Measurements from ENCODE around the gene ADAM12.
"Not testable (repeated sequence)": the region's sequence is repeated elsewhere in the genome, so short reads cannot be mapped to it uniquely, and the experiment has no call there.

ADAM12 gene

GRCh38 chr10:126059076-126059826 is 329.0 kb downstream of the ADAM12 start:
- H3K4me3 ChIP-seq (ENCODE audit: low read depth, low read length), result no peak overlapping the region
- peak; percentile 55 for DNase-seq (ENCODE audit: low read depth)

- no peak for DNase-seq (ENCODE audit: low read depth)
These were observed 329.8 kb downstream of the ADAM12 start for GRCh38 chr10:126058507-126058906.

GRCh38 chr10:126058104-126058503 is 330.2 kb downstream of the ADAM12 start:
- no peak for DNase-seq (ENCODE audit: low read depth)
- no peak overlapping the region for H3K4me3 ChIP-seq (ENCODE audit: low read depth, low read length)

More at GRCh38 chr10:126058507-126058906, 329.8 kb downstream of the ADAM12 start:
- no peak overlapping the region for H3K4me3 ChIP-seq (ENCODE audit: low read depth, low read length)

GRCh38 chr10:126057494-126057893 is 330.8 kb downstream of the ADAM12 start:
- no peak overlapping the region for H3K4me3 ChIP-seq (ENCODE audit: low read depth, low read length)
- DNase-seq (ENCODE audit: low read depth), result no peak

- no peak overlapping the region for H3K4me3 ChIP-seq (ENCODE audit: low read depth, low read length)
- no peak for DNase-seq (ENCODE audit: low read depth)
These were observed 334.1 kb downstream of the ADAM12 start for GRCh38 chr10:126054191-126054590.

GRCh38 chr10:126052171-126052570 is 336.1 kb downstream of the ADAM12 start:
- DNase-seq (ENCODE audit: low read depth), result no peak
- H3K4me3 ChIP-seq (ENCODE audit: low read depth, low read length), result no peak overlapping the region

- H3K4me3 ChIP-seq (ENCODE audit: low read depth, low read length), result no peak overlapping the region
- DNase-seq (ENCODE audit: low read depth), result peak; percentile 56
These were observed 338.2 kb downstream of the ADAM12 start for GRCh38 chr10:126049759-126050700.

GRCh38 chr10:126047749-126048148 is 340.5 kb downstream of the ADAM12 start:
- not testable (repeated sequence) for H3K4me3 ChIP-seq (ENCODE audit: low read depth, low read length); DNase-seq (ENCODE audit: low read depth)

- DNase-seq (ENCODE audit: low read depth), result no peak
- H3K4me3 ChIP-seq (ENCODE audit: low read depth, low read length), result no peak overlapping the region
These were observed 341.4 kb downstream of the ADAM12 start for GRCh38 chr10:126046831-126047230.

- no peak overlapping the region for H3K4me3 ChIP-seq (ENCODE audit: low read depth, low read length)
- DNase-seq (ENCODE audit: low read depth), result no peak
These were observed 342.4 kb downstream of the ADAM12 start for GRCh38 chr10:126045861-126046260.

- DNase-seq (ENCODE audit: low read depth), result no peak
These were observed 344.9 kb downstream of the ADAM12 start for GRCh38 chr10:126043389-126043788.

GRCh38 chr10:126042906-126043305 is 345.4 kb downstream of the ADAM12 start:
- DNase-seq (ENCODE audit: low read depth), result no peak
- H3K4me3 ChIP-seq (ENCODE audit: low read depth, low read length), result no peak overlapping the region

More at GRCh38 chr10:126043389-126043788, 344.9 kb downstream of the ADAM12 start:
- no peak overlapping the region for H3K4me3 ChIP-seq (ENCODE audit: low read depth, low read length)

GRCh38 chr10:126042354-126042753 is 345.9 kb downstream of the ADAM12 start:
- no peak for DNase-seq (ENCODE audit: low read depth)
- H3K4me3 ChIP-seq (ENCODE audit: low read depth, low read length), result no peak overlapping the region

- DNase-seq (ENCODE audit: low read depth), result no peak
- no peak overlapping the region for H3K4me3 ChIP-seq (ENCODE audit: low read depth, low read length)
These were observed 346.5 kb downstream of the ADAM12 start for GRCh38 chr10:126041804-126042231.

- no peak for DNase-seq (ENCODE audit: low read depth)
- no peak overlapping the region for H3K4me3 ChIP-seq (ENCODE audit: low read depth, low read length)
These were observed 347.2 kb downstream of the ADAM12 start for GRCh38 chr10:126041117-126041516.

- no peak for DNase-seq (ENCODE audit: low read depth)
- H3K4me3 ChIP-seq (ENCODE audit: low read depth, low read length), result no peak overlapping the region
These were observed 350.3 kb downstream of the ADAM12 start for GRCh38 chr10:126037946-126038345.

GRCh38 chr10:126036515-126036914 is 351.8 kb downstream of the ADAM12 start:
- DNase-seq (ENCODE audit: low read depth), result no peak

GRCh38 chr10:126034586-126034985 is 353.7 kb downstream of the ADAM12 start:
- no peak for DNase-seq (ENCODE audit: low read depth)
- no peak overlapping the region for H3K4me3 ChIP-seq (ENCODE audit: low read depth, low read length)

More at GRCh38 chr10:126036515-126036914, 351.8 kb downstream of the ADAM12 start:
- H3K4me3 ChIP-seq (ENCODE audit: low read depth, low read length), result no peak overlapping the region

GRCh38 chr10:126029999-126030398 is 358.3 kb downstream of the ADAM12 start:
- no peak overlapping the region for H3K4me3 ChIP-seq (ENCODE audit: low read depth, low read length)
- no peak for DNase-seq (ENCODE audit: low read depth)

GRCh38 chr10:126027692-126028091 is 360.6 kb downstream of the ADAM12 start:
- DNase-seq (ENCODE audit: low read depth), result no peak
- H3K4me3 ChIP-seq (ENCODE audit: low read depth, low read length), result no peak overlapping the region
